Neural cell (in vitro differentiated cells): Measurements from ENCODE around the gene MTCH1. TPM values are rescaled to one million over a fixed set of nuclear protein-coding genes. Genes with fewer than 3 reads are reported as not detected.
"Not testable (repeated sequence)": the region's sequence is repeated elsewhere in the genome, so short reads cannot be mapped to it uniquely, and the experiment has no call there.

Experiments
- H2AFZ ChIP-seq: fragments of 200-600, 300-800 bp; sonication (generic), shearing (Covaris generic); 2 replicates; pipeline ENCODE4 v1.6.0; 2014; ENCODE audit warnings: low read depth, mild to moderate bottlenecking, antibody characterized with exemption, low read length, moderate library complexity
- H3F3A ChIP-seq: fragments of 200-600 bp; shearing (Covaris generic); 2 replicates; pipeline ENCODE4 v1.6.1; 2016; ENCODE audit warnings: mild to moderate bottlenecking, moderate library complexity, mixed read lengths, antibody characterized with exemption, low read length; ENCODE audit not compliant: insufficient read depth, poor library complexity, severe bottlenecking
- H3K27ac ChIP-seq: fragments of 200-600, 300-800 bp; sonication (generic), shearing (Covaris generic); 2 replicates; pipeline ENCODE4 v1.5.1; 2014; ENCODE audit warnings: mild to moderate bottlenecking, low read length, moderate library complexity
- H3K27me3 ChIP-seq: fragments of 300-800, 200-600 bp; sonication (generic), shearing (Covaris generic); 2 replicates; pipeline ENCODE4 v1.6.0; 2014; ENCODE audit warnings: mild to moderate bottlenecking, low read depth, low read length, moderate library complexity; ENCODE audit not compliant: insufficient read depth
- H3K36me3 ChIP-seq: fragments of 300-800, 200-600 bp; sonication (generic), shearing (Covaris generic); 2 replicates; pipeline ENCODE4 v1.5.1; 2014; ENCODE audit warnings: mild to moderate bottlenecking, antibody characterized with exemption, low read length, moderate library complexity; ENCODE audit not compliant: insufficient read depth
- H3K4me2 ChIP-seq: fragments of 300-800, 200-600 bp; sonication (generic), shearing (Covaris generic); 2 replicates; pipeline ENCODE4 v1.6.0; 2014; ENCODE audit warnings: mild to moderate bottlenecking, low read length
- H3K4me3 ChIP-seq: fragments of 300-800, 200-600 bp; sonication (generic), shearing (Covaris generic); 2 replicates; pipeline ENCODE4 v1.5.1; 2014; ENCODE audit warnings: mild to moderate bottlenecking, low read length, moderate library complexity
- H3K79me2 ChIP-seq: fragments of 200-600 bp; shearing (Covaris generic); replicated peaks from 2 replicates; pipeline ENCODE4 v1.6.0; 2014; ENCODE audit warnings: mild to moderate bottlenecking, low read length, moderate library complexity; ENCODE audit not compliant: insufficient read depth
- H3K9ac ChIP-seq: fragments of 300-800, 200-600 bp; sonication (generic), shearing (Covaris generic); 2 replicates; pipeline ENCODE4 v1.6.1; 2016; ENCODE audit warnings: mild to moderate bottlenecking, low read length, mixed read lengths
- H3K9me2 ChIP-seq: fragments of 200-600 bp; shearing (Covaris generic); 2 replicates; pipeline ENCODE4 v1.6.1; 2016; ENCODE audit warnings: mild to moderate bottlenecking, low read length, mixed read lengths; ENCODE audit not compliant: insufficient read depth
- H3K9me3 ChIP-seq: fragments of 200-600, 300-800 bp; sonication (generic), shearing (Covaris generic); 2 replicates; pipeline ENCODE4 v1.6.1; 2016; ENCODE audit warnings: mild to moderate bottlenecking, mixed run types, low read length, moderate library complexity, mixed read lengths
- H4K20me1 ChIP-seq: fragments of 200-600 bp; shearing (Covaris generic); 2 replicates; pipeline ENCODE4 v1.6.1; 2016; ENCODE audit warnings: mild to moderate bottlenecking, mixed run types; ENCODE audit not compliant: insufficient read depth
- CTCF ChIP-seq: fragments of 450-650 bp; IDR thresholded peaks from 2 replicates; pipeline ENCODE4 v1.5.1; 2014; ENCODE audit warnings: antibody characterized with exemption, mild to moderate bottlenecking, moderate library complexity; ENCODE audit not compliant: poor library complexity, severe bottlenecking
- EP300 ChIP-seq: fragments of 450-650 bp; conservative IDR thresholded peaks from 2 replicates; pipeline ENCODE4 v1.6.1; 2014; ENCODE audit warnings: antibody characterized with exemption, mild to moderate bottlenecking, moderate library complexity; ENCODE audit not compliant: poor library complexity, severe bottlenecking
- EZH2 ChIP-seq: fragments of 200-600, 300-800 bp; shearing (Covaris generic), sonication (generic); IDR thresholded peaks from 2 replicates; pipeline ENCODE4 v1.6.1; 2014; ENCODE audit warnings: antibody characterized with exemption, low read length, borderline replicate concordance, mild to moderate bottlenecking; ENCODE audit not compliant: insufficient read depth, poor library complexity, severe bottlenecking
- MXI1 ChIP-seq: fragments of 450-650 bp; conservative IDR thresholded peaks from 2 replicates; pipeline ENCODE4 v1.6.1; 2014; ENCODE audit warnings: antibody characterized with exemption, mild to moderate bottlenecking; ENCODE audit not compliant: poor library complexity, severe bottlenecking
- POLR2AphosphoS5 ChIP-seq: IDR thresholded peaks from 2 replicates; pipeline ENCODE4 v1.6.1; 2012
- RAD21 ChIP-seq: fragments of 450-650 bp; conservative IDR thresholded peaks from 2 replicates; pipeline ENCODE4 v1.6.1; 2014; ENCODE audit warnings: antibody characterized with exemption, mild to moderate bottlenecking, moderate library complexity
- REST ChIP-seq: IDR thresholded peaks from 2 replicates; pipeline ENCODE4 v1.6.1; 2012; ENCODE audit warnings: borderline replicate concordance
- SMC3 ChIP-seq: fragments of 450-650 bp; conservative IDR thresholded peaks from 2 replicates; pipeline ENCODE4 v1.6.1; 2014; ENCODE audit warnings: antibody characterized with exemption, mild to moderate bottlenecking, moderate library complexity; ENCODE audit not compliant: poor library complexity
- TAF1 ChIP-seq: IDR thresholded peaks from 2 replicates; pipeline ENCODE4 v1.6.1; 2012; ENCODE audit warnings: low read depth
- polyA plus RNA-seq: library from polyadenylated mRNA; depleted of rRNA; stranded (reverse); fragments of >200 nt; gene quantifications from 2 replicates; pipeline ENCODE4 v1.2.3, GENCODE V29; 2014

The MTCH1 gene
- polyA plus RNA-seq, 1 donor from 2014 or later = 217 TPM

- not testable (repeated sequence) for H3K9me3 ChIP-seq, H3K27ac ChIP-seq, H3K27me3 ChIP-seq
Observed at GRCh38 chr6:36941561-36941960, 44.4 kb downstream of the MTCH1 start.

GRCh38 chr6:36940027-36940426 is 46.0 kb downstream of the MTCH1 start:
- no peaks in the 10 kb centered on the region for H3K9me2 ChIP-seq
- no peak overlapping the region for H3K9ac ChIP-seq
- H2AFZ ChIP-seq = no peak overlapping the region
- H3K27me3 ChIP-seq = no peaks in the 10 kb centered on the region
- TF ChIP-seq POLR2AphosphoS5 (no peak), MXI1 (no peak), SMC3 (no peak), REST (no peak), RAD21 (no peak), EP300 (no peak), TAF1 (no peak), CTCF (no peak), EZH2 (no peak)
- H3K9me3 ChIP-seq = no peaks in the 10 kb centered on the region
- no peak overlapping the region for H3K27ac ChIP-seq
- H3K4me2 ChIP-seq = no peak overlapping the region
- H3K4me3 ChIP-seq = no peak overlapping the region
- H3F3A ChIP-seq = no peaks in the 10 kb centered on the region
- no peaks in the 10 kb centered on the region for H3K36me3 ChIP-seq
- no peaks in the 10 kb centered on the region for H4K20me1 ChIP-seq
- no peaks in the 10 kb centered on the region for H3K79me2 ChIP-seq

More at GRCh38 chr6:36941561-36941960, 44.4 kb downstream of the MTCH1 start:
- not testable (repeated sequence) for H4K20me1 ChIP-seq, H3K9ac ChIP-seq, H3K9me2 ChIP-seq, H2AFZ ChIP-seq, H3K4me3 ChIP-seq, H3K79me2 ChIP-seq, H3K4me2 ChIP-seq, H3F3A ChIP-seq, H3K36me3 ChIP-seq

- not testable (repeated sequence) for H3K4me2 ChIP-seq, H3K4me3 ChIP-seq, H3K36me3 ChIP-seq, H3K9ac ChIP-seq, H3K9me3 ChIP-seq, H3K79me2 ChIP-seq, H3K9me2 ChIP-seq, H3F3A ChIP-seq, H3K27ac ChIP-seq, H2AFZ ChIP-seq, H4K20me1 ChIP-seq, H3K27me3 ChIP-seq
Observed at GRCh38 chr6:36939005-36939404, 47.0 kb downstream of the MTCH1 start.
